Head of caudate nucleus (tissue), 42 donors: ENCODE results near the gene FBXW4.
"Not testable (repeated sequence)": the region's sequence is repeated elsewhere in the genome, so short reads cannot be mapped to it uniquely, and the experiment has no call there.

ENCODE experiments used
- DNase-seq, 42 donors: peaks; one replicate each; pipeline versions ENCODE4 v3.0.0 to v3.0.0-alpha.2; 2020 to 2021; ENCODE audit warnings: mixed read lengths in 7 of 42
- intact Hi-C: fragments of 100-400 bp; cut with DNase I; formaldehyde crosslinking; loops from one replicate; pipeline ENCODE4 v1.15.0; 2022

The FBXW4 gene

DNA sequence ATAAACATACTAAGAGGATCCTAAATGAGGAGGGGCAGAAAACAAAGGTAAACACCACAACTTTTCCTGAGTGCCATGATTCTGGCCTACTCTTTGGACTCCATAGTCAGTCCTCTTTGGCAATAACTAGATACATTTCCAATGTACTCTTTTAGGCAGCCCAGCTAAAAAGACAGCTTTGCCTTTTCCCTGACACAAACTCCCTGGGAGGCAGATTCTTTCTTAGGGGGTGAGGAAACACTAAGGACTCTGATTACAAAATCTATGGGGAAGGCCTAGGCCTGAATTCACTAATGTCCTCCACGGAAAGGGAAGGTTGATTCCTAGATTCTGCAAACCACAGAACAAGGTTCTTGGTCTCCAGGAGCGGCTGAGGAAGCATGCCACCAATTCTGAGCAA lies 25.8 kb downstream of the FBXW4 start:
- intact Hi-C loops = no loop called here
- no peak for DNase-seq

DNA sequence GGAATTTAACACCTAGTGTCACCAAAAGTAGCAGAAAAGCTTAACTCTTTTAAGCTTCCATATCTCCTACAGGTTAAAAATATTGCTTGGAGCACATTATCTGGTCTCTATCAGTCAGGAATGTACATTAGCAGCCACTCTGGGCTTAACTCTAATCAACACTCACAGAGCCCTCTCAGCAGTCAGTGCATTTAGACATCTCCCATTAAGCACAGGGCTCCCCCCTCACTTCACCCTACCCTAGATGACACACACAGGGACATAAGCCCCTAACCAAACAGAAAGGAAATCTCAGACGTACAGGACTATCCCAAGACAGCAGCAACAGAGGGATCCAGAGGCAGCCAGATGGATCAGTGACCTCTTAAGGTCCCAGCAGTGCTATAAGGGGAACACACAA lies 26.4 kb downstream of the FBXW4 start:
- intact Hi-C loops = no loop called here
- no peak for DNase-seq

DNA sequence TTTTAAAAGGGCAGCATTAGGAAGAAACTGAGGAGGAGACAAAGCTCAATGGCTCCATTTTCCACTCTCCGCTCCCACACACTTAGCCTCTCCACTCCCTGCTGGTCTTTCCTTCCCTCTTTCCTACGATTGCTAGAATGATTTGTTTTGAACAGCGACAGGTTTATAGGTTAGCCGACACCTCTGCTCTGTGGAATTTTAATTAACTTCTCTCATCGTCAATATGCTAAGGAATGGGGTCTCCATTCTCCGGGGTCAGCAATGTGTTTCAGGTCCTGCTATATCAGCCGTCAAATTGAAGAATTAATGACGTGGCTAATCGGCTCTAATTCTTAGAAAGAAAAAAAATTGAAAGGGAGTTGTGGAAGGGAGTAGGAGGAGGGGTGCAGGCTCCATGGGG lies 28.9 kb downstream of the FBXW4 start:
- DNase-seq = no peak

DNA sequence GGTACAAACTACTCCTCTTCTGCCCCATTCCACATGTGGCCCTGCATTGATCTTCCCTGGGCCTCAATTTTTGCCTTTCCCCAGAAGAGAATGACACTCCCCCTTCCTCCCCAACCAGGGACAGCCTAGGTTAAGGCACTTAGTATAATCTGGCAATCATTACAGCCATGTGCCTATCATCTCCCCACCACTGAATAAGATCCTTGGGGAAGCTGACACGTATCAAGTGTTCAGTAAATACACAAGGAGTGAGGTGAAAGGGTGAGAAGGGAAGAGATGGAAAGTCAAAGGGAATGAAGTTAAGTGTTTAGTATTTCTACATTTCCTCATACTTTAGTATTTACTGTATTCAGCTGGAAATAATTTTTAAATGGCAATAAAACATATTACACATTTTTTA lies 31.9 kb downstream of the FBXW4 start:
- no peak for DNase-seq
- intact Hi-C loops = no loop called here

More for the DNA sequence above, 28.9 kb downstream of the FBXW4 start:
- intact Hi-C loops = no loop called here

DNA sequence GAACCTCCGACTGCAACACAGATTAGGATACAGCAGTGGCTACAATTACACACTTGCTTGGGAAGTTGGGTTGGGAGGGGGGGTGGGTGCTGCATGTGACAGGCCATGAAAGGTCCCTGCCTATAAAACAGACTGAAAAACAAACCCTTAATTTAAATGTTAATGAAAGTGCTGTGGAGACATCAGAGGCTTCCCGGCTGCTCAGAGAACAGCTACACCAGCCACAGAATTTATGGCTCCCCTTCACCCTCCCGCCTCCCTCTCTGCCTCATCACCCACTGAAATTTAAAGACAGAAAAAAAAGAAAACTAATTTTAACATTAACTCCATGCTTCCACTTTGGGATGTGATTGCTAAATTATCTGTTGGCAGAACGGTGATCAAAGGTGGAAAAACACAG lies 34.7 kb downstream of the FBXW4 start:
- intact Hi-C loops = no loop called here
- DNase-seq = peak in 28 of 42 donors; percentile 16 to 77 (median 38)

DNA sequence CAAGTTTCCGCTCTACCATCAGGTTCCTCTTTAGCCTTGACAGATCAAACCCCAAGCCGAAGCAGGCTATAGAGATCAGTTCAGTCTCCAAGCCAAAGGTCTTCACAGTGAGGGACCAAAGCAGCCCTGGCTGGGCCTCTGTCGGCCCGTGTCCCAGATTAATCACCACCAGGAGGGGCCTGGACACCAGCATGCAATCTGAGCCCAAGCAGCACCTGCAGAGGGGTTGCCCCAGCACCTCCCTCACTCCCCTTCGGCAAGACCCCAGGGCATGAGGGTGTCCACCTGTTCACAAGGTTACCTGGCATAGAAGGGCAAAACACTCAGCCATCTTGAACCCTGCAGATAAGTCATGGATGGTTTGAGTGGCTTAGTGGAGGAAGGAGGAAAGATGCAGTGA lies 36.0 kb downstream of the FBXW4 start:
- intact Hi-C loops = no loop called here
- no peak for DNase-seq

DNA sequence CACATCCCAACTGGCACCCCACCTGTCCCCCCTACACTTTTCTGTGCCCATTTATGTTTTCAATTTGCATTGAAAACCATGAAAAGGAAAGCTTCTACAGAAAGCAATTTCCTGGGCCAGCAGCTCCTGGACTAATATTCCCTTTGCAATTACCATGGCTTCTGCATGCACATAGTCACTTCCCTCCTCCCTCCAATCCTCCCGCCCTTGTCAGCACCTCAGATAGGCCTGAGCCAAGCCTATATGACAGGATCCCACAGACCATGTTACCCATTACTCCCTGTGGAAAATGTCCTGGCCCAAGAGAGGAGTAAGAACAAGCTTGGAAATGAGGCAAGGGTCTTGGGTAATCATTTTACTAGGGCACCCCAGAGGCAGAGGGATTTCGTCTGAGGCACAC lies 38.1 kb downstream of the FBXW4 start:
- no peak for DNase-seq
- intact Hi-C loops = no loop called here

DNA sequence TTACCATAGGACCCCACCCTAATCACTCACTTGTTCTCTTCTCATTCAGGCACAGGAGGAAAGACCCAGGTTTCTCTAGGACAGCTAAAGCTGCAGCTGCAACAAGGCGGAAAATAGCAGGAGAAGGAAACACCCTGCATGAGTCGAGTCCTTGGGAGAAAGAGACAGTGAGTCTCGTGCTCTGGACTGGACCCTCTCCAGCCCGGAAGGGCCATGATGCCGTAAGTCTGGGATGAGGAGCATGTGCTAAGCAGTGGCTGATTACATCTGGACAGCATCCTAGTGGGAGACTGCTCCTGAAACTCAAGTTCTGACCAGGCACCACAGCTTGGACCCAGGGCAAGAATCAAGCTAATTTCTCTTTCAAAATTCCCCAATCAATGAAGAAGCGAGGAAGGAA lies 39.4 kb downstream of the FBXW4 start:
- intact Hi-C loops = no loop called here
- DNase-seq = no peak

DNA sequence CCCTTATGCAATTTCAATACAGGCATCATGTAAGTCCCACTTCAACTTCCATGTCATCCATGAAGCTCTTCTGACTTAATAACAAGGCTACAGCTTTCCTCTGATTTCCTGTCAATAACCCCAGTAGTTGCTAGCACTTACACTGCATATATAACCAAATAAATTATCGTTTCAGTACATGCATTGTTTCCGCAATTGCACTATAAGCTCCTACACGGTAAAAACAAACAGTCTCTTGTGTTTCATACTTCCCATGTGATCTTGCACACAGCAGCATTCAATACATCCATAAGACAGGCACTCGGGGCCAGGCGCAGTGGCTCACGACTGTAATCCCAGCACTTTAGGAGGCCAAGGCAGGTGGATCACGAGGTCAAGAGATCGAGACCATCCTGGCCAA lies 41.4 kb downstream of the FBXW4 start:
- intact Hi-C loops = no loop called here
- DNase-seq = no peak

DNA sequence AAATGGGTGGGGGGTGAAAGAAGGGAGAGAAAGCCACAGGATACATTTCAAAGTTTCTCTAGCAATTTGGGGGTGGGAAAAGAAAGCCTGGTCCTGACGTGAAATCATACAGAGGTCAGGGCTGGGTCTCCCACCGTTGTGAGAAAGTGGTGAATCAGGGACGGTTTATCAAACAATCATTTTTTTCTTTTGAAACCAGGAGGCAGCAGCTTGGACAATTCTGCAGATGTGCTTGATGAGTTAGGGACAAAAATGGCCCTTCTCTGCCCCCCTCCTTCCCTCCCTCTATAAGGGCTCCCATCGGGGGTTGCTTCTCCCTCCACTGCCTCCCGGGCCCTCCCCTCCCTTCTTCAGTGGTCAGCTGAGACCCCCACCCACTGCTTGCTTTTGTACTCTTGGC lies 43.6 kb downstream of the FBXW4 start:
- intact Hi-C loops = no loop called here

DNA sequence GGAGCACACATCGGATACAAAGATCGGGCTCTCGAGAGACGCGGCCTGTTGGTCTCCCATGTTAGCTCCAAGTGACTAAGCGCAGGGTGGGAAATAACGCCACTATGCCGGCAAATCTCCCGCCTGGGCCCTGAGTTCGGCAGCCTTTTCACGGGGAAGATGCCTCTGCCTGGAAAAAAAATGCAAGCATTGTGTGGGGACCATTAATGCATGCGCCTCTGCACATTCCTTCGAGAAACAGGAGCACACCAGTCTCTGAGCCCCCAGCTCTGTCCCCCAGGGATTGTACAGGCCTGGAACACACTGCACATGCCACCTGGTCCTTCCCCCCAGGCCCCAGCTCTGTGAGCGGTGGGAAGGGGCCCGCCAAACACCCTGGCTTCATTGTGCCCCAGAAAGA lies 44.1 kb downstream of the FBXW4 start:
- no peak for DNase-seq
- intact Hi-C loops = no loop called here

More for the DNA sequence above, 43.6 kb downstream of the FBXW4 start:
- no peak for DNase-seq

DNA sequence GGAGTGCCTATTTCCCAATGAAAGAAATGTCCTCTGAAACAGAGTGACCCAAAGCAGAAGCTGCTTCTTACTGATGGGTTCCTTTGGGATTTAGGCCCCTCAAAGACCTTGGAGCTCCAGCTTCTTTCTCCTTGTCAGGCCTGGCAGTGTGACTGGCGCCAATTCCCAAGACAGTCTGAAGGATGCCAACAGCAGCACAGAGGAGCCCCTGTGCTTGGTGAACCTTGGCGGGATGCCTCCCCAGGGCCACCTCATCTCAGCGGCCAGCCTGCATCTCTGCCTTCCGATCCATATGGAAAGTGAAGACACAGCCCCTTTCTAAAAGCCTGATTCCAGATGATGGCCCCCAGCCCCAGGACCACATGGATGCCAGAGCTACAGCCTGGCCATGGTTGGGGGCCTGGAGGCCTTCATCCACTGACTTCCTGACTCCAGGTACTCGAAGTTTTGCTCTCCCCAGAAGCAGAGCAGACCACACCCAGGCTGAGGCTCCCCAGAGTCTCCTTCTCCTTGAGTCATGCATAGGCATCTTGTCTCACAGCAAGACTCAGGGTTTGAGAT lies 45.4 kb downstream of the FBXW4 start:
- intact Hi-C loops = loop anchor here (10.0 kb wide), 1 partner anchor 45 kb away; the partner anchor contains the start of gene FBXW4
- peak in 18 of 42 donors; percentile 10 to 63 (median 30) for DNase-seq

DNA sequence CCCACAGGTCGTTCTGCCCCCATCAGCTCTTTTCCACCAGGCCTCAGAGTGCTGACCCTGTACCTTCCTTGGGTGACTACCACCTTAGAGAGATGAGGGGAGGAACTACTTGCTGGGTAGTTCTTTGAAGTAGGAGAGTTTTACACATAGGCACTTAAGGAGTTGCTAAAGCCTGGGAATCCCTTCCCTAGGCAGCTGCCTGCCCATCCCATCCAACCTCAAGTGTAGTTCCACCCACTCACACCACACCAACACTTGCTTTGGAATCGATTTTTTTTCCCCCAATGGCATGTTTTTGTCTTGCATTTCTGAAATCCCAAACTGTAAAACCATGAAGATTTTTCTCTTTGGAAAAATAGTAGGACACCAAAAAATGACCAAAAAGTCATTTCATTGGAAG lies 47.7 kb downstream of the FBXW4 start:
- no peak for DNase-seq
- intact Hi-C loops = loop anchor here (10.0 kb wide), 1 partner anchor 48 kb away; the partner anchor contains the start of gene FBXW4

DNA sequence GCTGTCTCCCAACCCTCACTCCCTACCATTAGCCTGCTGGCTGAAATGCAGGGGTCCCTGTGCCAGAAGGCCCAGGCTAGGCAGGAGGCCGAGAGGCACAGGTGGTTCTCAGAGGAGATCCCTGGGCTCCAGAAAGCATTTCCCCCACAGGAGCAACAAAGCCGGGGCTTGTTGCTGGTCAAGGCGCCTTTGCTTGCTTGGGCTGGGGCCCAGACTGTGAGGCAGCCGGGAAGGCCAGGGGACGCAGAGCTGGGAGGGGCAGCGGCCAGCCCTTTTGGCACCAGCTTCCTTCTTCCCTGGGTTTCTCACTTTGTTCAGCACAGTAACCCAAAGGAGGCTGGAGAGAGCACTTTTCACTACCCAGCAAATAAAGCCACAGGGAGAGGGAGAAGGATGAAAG lies 48.6 kb downstream of the FBXW4 start:
- intact Hi-C loops = loop anchor here (10.0 kb wide), 1 partner anchor 48 kb away; the partner anchor contains the start of gene FBXW4
- peak; percentile 28 to 87 (median 60) for DNase-seq

DNA sequence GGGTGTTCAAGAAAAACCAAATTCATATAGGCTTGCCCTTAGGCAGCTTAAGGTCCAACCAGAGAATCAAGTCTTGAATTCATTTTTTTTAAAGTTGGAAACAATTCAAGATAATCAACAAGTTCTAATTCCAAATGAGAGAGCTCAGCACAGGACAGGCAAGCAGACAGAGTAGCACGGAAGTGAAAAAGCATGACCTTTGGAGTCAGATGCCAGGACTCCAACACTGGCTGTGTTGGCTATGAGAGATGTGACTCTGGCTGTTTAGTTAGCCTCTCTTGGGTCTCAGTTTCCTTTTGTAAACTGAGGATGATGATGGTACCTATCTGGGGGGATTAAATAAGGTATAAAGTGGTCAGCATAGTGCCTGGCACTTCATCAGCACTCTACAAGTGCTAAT lies 49.3 kb downstream of the FBXW4 start:
- DNase-seq = no peak
- intact Hi-C loops = loop anchor here (10.0 kb wide), 1 partner anchor 49 kb away; the partner anchor contains the start of gene FBXW4

DNA sequence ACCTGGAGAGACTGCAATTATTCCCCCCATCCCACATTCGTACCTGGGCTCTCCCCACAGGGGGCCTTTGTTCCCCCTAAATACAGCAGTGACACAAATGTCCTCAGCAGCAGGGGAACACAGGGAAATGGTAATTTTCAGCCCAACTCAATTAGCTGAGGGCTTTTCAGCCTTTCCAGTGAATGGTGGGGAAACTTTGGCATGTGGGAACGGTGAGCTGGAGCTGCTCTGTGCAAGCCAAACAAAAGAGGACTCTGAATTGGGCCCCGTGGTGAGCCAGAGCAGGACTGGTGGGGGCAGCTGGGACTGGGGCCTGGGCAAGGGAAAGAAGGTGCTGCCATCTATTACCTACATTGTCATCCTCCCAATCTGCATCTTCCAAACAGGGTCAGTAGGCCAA lies 51.0 kb downstream of the FBXW4 start:
- DNase-seq = peak in 22 of 42 donors; percentile 8 to 75 (median 39)
- intact Hi-C loops = loop anchor here (10.0 kb wide), 1 partner anchor 51 kb away; the partner anchor contains the start of gene FBXW4

DNA sequence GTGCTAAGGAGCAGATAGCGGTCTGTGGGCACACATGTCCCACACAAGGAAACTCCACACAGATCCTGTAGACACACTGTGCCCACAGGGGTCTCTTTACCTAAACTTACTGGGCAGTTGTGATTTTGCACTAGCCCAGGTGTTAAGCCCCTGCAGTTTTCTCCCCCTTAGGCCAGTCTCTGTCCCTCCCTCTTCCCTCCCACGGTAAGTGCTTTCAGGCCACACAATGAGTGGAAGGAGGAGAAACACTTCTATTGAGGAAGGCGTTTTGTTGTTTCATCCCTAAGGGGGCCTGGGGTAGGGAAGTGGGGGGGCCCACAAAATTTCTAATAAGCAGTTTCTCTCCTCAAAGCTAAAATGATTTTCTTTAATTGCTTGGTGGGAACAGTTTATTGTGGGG lies 51.4 kb downstream of the FBXW4 start:
- intact Hi-C loops = loop anchor here (10.0 kb wide), 1 partner anchor 51 kb away; the partner anchor contains the start of gene FBXW4
- DNase-seq = no peak

DNA sequence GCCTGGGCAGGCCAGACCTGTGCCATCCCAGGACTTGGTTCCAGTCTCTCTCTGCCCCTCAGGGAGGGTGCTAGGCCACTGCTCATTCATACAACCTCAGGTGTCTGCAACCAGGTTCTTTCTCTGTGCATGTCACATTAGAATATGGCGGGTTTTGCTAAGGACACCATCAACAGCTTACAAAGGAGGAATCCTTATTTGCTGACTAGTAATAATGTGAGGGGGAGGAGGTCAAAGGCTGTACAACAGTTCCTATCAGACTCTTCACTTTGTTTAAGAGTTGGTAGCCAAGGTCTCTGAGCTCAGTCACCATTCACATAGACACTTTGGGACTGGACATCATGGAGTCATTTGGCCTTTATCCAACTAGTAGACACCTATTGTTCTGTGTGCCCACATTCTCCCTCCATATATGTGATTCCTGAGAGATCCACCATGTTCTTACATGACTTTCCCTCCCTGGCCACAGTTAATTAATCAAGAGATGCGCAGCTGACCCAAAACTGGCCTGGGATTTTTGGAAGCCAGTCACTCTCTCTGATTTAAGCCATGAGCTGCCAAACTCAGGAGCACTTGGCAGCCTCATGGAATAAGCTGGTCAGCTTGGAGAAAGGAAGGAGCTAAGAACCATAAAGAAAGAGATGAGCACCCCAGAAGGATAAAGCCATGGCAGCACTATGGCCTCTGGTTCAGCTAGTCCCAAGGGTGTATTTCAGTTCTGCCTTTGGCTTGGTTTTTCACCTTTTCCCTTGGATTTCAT lies 55.6 kb downstream of the FBXW4 start:
- no peak for DNase-seq
- intact Hi-C loops = no loop called here

DNA sequence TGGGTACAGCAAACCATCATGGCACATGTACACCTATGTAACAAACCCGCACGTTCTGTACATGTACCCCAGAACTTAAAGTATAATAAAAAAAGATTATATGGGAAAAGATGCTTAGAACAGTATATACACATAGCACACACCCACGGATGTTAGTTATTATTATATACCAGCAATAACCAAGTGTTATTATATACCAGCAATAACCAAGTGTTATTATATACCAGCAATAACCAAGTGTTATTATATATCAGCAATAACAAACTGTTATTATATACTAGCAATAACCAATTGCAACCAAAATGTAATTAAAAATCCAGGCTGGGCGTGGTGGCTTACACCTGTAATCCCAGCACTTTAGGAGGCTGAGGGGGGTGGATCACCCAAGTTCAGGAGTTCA lies 61.5 kb downstream of the FBXW4 start:
- DNase-seq, intact Hi-C loops: not testable (repeated sequence)

DNA sequence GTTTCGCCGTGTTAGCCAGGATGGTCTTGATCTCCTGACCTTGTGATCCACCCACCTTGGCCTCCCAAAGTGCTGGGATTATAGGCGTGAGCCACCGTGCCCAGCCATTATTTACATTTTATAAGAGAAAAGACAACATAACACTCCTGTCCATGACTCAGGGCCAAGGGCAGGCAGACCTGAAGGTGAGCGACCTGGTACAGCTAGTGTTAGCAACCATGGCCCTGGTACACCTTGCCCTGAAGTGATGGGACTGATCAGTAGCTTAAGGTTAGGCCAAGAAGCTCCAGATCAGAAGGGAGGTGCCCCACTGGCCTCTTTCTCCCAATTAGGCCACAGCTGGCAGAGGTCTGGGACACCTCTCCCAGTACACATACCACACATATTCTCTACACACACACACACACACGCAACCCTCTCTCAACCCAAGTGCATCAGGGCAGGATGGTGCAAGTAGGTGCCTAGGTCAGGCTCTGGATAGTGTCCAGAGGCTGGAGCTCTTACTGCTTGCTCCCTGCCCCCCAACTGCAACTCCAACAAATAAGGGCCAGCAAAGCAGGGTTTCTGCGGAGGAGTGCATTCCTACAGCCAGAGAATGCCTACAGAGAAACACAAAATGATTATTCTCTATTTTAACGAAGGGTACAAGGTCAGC lies 63.0 kb downstream of the FBXW4 start:
- intact Hi-C loops = no loop called here
- DNase-seq = no peak
